PC-9 (cell line): ENCODE measurements around the gene PPP2R5E.

Source experiments
- EZH2 ChIP-seq: fragments of 200-600 bp; sonication (generic); IDR thresholded peaks from 2 replicates; pipeline ENCODE4 v1.8.0; 2017; ENCODE audit warnings: antibody characterized with exemption, low read depth
- TF ChIP-seq, protein P1 (sequence below): fragments of 200-600 bp; sonication (generic); conservative IDR thresholded peaks from 2 replicates; pipeline ENCODE4 v1.6.1; 2017; ENCODE audit warnings: mixed run types, antibody characterized with exemption, mild to moderate bottlenecking, moderate library complexity

- TF ChIP-seq, protein P1, sequence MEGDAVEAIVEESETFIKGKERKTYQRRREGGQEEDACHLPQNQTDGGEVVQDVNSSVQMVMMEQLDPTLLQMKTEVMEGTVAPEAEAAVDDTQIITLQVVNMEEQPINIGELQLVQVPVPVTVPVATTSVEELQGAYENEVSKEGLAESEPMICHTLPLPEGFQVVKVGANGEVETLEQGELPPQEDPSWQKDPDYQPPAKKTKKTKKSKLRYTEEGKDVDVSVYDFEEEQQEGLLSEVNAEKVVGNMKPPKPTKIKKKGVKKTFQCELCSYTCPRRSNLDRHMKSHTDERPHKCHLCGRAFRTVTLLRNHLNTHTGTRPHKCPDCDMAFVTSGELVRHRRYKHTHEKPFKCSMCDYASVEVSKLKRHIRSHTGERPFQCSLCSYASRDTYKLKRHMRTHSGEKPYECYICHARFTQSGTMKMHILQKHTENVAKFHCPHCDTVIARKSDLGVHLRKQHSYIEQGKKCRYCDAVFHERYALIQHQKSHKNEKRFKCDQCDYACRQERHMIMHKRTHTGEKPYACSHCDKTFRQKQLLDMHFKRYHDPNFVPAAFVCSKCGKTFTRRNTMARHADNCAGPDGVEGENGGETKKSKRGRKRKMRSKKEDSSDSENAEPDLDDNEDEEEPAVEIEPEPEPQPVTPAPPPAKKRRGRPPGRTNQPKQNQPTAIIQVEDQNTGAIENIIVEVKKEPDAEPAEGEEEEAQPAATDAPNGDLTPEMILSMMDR, result no peak
- TF ChIP-seq EZH2, result no peak
Observed at GRCh38 chr14:63543000-63543825, at the start of gene PPP2R5E.
